ENCODE measurements around the gene LIF.
A peak's percentile ranks its signal among the peaks of the same experiment; 100 is the strongest.
"Not testable (repeated sequence)": the region's sequence is repeated elsewhere in the genome, so short reads cannot be mapped to it uniquely, and the experiment has no call there.

The LIF gene

GRCh38 chr22:30224161-30224857, 22.2 kb downstream of the LIF start:
- no peak for DNase-seq (ENCODE audit: low read depth)

- DNase-seq (ENCODE audit: low read depth) = no peak
Observed at GRCh38 chr22:30223303-30223702, 23.3 kb downstream of the LIF start.

DNA sequence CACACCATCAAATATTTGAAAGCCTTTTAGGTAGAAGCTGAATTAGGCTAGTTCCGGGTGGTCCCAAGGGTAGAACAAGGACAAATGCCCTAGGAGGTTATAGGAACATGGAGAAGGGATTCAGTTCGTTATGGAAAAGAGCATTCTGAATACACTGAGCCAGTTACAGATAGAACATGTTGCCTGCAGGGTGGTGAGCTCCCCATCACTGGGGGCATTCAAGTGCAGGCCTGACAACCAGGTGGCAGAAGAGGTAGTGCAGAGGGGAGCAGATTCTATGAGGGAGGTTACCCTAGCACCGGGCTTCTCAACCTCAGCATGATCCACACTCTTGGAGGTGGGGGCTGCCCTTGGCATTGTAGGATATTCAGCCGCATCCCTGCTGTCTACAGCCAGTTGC, 24.2 kb downstream of the LIF start:
- DNase-seq (ENCODE audit: low read depth) = no peak

DNA sequence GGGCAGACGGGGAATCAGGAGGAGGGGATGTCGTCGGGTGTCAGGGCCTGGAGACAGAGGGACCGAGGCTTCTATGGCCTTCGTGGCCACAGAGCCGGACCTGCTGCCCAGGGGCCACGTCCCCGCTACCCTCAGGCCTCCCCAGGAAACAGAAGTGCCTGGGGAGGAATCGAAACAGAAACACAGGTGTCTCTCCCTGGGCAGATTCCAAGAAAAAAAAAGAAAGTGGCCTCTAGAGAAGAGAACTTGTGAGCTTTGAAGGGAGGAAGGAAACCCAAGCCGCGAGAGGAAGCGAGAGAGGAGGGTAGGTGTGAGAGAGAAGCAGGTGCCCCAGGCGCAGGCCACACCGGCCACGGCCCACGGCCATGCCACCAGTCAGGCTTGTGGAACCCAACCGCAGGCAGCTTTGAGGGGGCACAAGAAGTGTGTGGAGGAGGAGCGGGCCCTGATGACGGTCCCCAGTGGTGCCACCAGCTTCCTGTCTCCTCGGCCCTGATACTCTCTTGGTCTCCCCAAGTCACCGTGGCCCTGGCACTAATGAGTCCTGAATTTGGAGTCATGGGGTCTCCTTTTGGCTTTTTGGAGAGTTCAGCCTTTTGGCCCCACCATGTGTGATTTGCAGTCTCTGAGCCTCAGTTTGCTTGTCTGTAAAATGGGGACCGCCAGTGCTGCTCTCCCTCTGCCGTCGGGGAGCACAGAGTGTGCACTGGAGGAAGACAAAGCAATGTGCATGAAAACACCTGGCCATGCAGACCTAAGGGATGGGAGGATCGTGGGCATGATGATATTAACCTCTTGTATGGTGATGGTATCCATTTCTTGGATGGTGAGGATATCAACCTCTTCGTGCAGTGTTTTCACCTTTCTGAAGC, 25.2 kb downstream of the LIF start:
- DNase-seq (ENCODE audit: low read depth) = peak; percentile 21

DNA sequence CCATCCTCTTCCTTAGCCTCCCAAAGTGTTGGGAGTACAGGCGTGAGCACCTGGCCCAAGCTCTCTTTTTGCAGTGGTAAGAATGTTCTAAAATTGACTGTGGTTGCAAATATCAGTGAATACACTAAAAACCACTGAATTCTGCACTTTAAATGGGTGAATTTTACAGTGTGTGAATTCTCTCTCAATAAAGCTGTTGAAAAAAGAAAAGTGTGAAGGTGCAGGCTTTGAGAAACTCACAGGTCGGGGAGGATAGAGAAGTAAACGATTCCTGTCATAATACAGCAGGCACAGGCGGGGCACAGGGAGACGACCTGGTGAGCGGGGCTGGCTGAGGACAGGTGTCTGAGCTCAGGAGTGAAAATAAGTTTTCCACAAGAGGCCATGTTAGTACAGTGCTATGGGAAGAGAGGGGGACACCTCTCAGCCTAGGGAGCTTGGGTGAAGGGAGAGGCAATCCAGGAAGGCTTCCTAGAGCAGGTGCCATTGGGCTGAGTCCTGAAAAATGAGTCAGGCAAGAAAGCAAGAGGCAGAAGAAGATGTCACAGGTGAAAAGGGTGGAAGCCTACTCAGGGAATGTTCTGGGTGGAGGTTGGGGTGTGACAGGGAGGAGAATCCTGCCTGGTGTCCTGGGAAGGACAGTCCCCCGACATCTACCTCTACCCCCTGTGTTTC, 26.1 kb downstream of the LIF start:
- no peak for DNase-seq (ENCODE audit: low read depth)

GRCh38 chr22:30219668-30220278, 26.8 kb downstream of the LIF start:
- DNase-seq (ENCODE audit: low read depth) = no peak

DNA sequence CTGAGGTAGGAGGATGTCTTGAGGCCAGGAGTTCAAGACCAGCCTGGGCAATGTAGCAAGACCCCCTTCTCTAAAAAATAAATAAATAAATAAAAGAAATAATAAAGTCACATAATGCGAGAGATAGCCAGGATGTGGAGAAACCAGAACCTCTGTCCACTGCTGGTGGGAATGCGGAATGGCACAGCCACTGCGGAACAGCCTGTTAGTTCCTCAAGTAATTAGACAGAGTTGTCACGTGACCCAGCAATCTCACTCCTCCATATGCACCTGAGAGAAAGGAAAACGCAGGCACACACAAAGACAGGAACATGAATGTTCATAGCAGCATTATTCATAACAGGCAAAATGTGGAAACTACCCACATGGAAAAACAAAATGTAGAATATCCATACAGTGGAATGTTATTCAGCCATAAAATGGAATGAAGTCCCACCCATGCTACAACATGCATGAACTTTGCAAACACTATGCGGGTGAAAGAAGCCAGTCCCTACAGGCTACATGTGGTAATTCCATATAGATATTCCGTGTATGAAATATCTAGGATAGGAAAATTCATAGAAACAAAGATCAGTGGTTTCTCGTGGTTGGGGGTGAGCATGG, 27.4 kb downstream of the LIF start:
- no peak for DNase-seq (ENCODE audit: low read depth)

- no peak for DNase-seq (ENCODE audit: low read depth)
Observed at GRCh38 chr22:30217698-30218560, 28.6 kb downstream of the LIF start.

- no peak for DNase-seq (ENCODE audit: low read depth)
Observed at GRCh38 chr22:30216710-30217109, 29.8 kb downstream of the LIF start.

DNA sequence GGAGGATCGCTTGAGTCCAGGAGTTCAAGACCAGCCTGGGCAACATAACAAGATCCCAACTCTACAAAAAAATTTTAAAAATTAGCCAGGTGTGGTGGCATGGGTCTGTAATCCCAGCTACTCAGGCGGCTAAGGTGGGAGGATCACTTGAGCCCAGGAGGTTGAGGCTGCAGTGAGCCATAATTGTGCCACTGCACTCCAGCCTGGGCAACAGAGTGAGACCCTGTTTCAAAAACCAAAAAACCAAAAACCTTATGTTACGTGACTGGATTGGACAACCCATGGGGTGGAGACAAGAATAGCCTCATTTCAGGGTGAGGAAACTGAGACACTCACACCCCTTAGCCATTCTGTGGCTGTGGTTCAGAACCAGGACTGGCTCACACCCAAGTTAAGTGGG, 30.3 kb downstream of the LIF start:
- DNase-seq (ENCODE audit: low read depth) = not testable (repeated sequence)

DNA sequence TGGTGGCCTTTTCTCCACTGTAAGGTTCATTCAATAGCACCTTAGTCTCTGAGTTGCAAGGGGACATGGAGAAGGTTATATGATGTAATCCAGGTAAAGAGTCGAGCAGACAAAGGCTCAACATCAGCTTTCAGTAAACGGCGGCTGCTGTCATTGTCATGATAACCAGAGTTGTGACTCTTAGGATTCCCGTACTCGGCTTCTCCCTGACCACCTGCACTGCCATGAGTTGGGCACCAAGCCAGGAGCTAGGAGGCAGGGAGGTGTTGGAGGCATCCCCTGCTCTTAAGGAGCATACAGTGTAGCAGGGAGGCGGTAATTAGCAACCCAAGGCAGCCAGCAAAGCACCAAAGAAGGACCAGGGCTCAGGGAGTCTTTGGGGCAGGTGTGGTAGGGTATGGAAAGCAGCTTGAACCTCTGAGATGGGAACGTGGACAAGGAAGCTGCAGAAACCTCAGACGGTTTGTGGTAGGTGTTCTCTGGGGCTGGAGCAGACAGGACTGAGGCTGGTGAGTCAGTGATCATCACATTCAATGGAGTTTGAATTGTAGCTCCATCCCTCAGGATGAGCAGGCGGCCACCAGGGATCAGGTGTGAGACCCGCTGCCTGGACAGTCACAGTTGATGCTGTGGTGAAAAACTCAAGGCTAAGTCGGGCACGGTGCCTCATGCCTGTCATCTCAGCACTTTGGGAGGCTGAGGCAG, 31.7 kb downstream of the LIF start:
- DNase-seq (ENCODE audit: low read depth) = no peak

GRCh38 chr22:30212996-30213441, 33.5 kb downstream of the LIF start:
- DNase-seq (ENCODE audit: low read depth) = no peak

- DNase-seq (ENCODE audit: low read depth) = no peak
Observed at GRCh38 chr22:30212363-30212995, 34.1 kb downstream of the LIF start.

GRCh38 chr22:30211124-30211820, 35.3 kb downstream of the LIF start:
- DNase-seq (ENCODE audit: low read depth) = no peak

- no peak for DNase-seq (ENCODE audit: low read depth)
Observed at GRCh38 chr22:30210235-30210909, 36.2 kb downstream of the LIF start.

DNA sequence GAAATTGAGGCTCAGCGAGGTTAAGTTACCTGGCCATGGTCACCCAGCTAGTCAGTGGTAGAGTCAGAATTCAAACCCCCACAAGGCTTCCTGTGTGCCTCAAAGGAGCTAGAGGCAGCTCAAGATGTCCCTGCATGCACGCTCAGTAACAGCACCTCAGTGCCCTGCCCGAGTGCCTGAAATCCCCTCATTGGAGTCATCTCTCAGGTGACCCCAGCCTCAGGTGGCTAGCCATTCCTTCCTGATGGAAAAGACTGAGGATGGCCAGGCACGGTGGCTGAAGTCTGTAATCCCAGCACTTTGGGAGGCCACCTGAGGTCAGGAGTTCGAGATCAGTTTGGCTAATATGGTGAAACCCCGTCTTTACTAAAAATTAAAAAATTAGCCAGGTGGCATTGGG, 36.9 kb downstream of the LIF start:
- DNase-seq (ENCODE audit: low read depth) = no peak

DNA sequence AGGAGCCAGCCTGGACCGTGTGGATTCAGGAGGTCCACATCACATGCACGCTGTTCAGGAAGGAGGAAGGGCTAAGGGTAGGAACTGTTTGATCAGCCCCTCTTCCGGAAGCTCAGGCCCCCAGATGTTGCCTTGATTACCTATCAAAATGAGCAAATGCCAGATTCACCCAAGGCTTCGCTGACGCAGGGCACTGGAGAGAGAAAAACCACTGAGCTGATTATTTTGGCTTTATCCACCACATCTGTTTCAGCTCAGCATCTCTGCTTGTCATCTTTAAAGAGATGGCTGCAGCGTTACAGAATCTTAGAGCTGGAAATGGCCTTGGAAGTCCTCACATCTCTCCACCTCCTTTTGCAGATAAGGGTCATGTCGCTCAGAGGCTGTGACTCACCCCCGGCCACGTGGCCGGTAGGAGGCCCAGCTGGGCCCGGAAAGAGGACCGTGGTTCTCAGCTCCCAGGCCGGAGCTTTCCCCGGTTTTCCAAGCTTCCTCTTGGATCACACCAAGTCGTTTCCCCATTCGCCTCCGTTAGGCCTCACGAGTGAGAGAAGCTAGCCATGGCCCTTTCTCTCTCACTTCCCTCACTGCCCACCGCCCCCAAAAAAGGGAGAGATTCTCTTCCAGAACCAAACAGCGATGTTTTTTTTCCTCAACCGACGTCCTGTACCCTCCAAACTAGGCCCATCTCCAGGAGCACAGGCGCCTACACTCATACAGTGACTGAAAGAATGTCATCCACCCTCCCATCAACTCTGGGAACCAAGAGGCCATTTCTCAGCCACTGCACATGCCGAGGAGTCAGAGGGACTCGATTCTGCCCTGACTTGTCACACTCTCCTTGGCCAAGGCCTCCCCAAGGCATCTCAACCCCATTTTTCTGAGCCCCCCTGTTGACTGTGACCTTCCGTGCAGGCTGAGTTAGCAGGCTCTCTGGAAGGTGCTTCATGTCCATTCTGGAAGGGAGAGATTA, 37.6 kb downstream of the LIF start:
- no peak for DNase-seq (ENCODE audit: low read depth)
